A673 (cell line): Measurements from ENCODE around the gene ARSG.

Experiments
- EZH2 ChIP-seq: fragments of 200-600 bp; sonication (generic); IDR thresholded peaks from 2 replicates; pipeline ENCODE4 v1.6.1; 2017; ENCODE audit warnings: borderline replicate concordance, low read depth, mild to moderate bottlenecking, mixed read lengths, antibody characterized with exemption, low read length; ENCODE audit not compliant: poor library complexity, severe bottlenecking
- TF ChIP-seq, protein P1 (sequence below): fragments of 300-800, 200-600 bp; sonication (generic); conservative IDR thresholded peaks from 2 replicates; pipeline ENCODE4 v1.5.1; 2017; ENCODE audit warnings: low read depth, mild to moderate bottlenecking, antibody characterized with exemption, low read length, moderate library complexity, mixed read lengths

GRCh38 chr17:68310152-68310551 lies 18.9 kb downstream of the ARSG start:
- TF ChIP-seq, protein P1, sequence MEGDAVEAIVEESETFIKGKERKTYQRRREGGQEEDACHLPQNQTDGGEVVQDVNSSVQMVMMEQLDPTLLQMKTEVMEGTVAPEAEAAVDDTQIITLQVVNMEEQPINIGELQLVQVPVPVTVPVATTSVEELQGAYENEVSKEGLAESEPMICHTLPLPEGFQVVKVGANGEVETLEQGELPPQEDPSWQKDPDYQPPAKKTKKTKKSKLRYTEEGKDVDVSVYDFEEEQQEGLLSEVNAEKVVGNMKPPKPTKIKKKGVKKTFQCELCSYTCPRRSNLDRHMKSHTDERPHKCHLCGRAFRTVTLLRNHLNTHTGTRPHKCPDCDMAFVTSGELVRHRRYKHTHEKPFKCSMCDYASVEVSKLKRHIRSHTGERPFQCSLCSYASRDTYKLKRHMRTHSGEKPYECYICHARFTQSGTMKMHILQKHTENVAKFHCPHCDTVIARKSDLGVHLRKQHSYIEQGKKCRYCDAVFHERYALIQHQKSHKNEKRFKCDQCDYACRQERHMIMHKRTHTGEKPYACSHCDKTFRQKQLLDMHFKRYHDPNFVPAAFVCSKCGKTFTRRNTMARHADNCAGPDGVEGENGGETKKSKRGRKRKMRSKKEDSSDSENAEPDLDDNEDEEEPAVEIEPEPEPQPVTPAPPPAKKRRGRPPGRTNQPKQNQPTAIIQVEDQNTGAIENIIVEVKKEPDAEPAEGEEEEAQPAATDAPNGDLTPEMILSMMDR, result no peak
- TF ChIP-seq EZH2, result no peak
